RWPE1 (cell line): ENCODE results near the gene POMGNT1.
A peak's percentile ranks its signal among the peaks of the same experiment; 100 is the strongest.

Experiments used
- CTCF ChIA-PET: fragments of 350-600 bp; sonication (Branson Sonifier 250); formaldehyde crosslinking; extraction: SDS; loops from one replicate; lab custom pipeline; 2021; lab: Yijun Ruan, JAX
- POLR2A ChIA-PET: fragments of 400-600 bp; formaldehyde crosslinking; extraction: SDS; loops from one replicate; lab custom pipeline; 2020; ENCODE audit warnings: antibody characterized with exemption; ENCODE audit not compliant: low non-redundant PET; lab: Yijun Ruan, JAX
- DNase-seq: peaks from one replicate; pipeline ENCODE4 v3.0.0; 2012; ENCODE audit warnings: low spot score
- H3K27ac ChIP-seq: fragments of 450-650 bp; 2 replicates; pipeline ENCODE4 v1.5.1; 2017
- TF ChIP-seq, protein P1 (sequence below): fragments of 450-650 bp; conservative IDR thresholded peaks from 2 replicates; pipeline ENCODE4 v1.5.1; 2017; ENCODE audit warnings: low read depth, mild to moderate bottlenecking

The POMGNT1 gene

DNA sequence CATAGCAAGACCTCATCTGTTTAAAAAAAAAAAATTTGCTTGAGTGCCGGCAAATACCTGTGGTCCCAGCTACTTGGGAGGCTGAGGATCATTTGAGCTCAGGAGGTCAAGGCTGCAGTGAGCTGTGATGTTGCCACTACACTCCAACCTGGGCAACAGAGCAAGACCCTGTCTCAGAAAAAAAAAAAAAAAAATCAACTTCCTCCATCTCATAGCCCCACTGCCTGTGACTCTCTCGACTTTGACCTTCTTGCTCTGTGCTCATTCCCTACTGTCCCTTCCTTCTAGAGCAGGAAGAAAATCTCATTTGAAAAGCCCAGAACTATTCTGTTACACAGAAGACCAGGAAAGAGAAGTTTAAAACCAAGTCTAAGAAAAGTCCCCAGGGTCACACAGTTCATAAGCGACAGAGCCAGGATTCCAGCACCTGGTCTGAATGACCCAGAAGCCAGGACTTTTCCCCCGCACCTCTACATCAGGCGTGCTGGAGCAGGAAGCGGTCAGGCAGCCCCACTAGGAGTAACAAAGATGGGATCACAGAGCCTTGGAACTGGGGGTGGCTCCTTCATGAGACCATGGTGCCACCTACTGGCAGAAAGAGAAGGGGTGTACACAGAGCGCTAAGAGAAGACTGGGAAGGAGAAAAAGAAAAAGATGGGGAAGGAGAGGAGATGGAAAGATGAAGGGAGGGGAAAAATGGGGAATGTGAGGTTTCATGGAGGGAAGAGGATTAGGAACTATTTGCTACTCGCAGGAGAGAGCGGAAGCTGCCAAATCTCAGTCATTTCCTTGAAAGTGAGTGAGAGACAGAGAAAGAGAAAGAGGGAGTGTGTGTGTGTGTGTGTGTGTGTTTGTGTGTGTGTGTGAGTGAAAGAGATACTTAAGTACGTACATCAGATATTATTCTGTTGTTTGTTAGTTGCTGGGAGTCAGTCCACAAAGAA is 18.8 kb downstream of the POMGNT1 start:
- peak; percentile 93 for DNase-seq
- CTCF ChIA-PET, result interaction anchor here (0.5 to 1.0 kb wide), 4 partner anchors 26 to 153 kb away, joined by 3 read pairs; no protein-coding TSS in a partner anchor
- POLR2A ChIA-PET, result no interaction called here
- peak overlapping the region; percentile 98 for H3K27ac ChIP-seq
- TF ChIP-seq, protein P1, sequence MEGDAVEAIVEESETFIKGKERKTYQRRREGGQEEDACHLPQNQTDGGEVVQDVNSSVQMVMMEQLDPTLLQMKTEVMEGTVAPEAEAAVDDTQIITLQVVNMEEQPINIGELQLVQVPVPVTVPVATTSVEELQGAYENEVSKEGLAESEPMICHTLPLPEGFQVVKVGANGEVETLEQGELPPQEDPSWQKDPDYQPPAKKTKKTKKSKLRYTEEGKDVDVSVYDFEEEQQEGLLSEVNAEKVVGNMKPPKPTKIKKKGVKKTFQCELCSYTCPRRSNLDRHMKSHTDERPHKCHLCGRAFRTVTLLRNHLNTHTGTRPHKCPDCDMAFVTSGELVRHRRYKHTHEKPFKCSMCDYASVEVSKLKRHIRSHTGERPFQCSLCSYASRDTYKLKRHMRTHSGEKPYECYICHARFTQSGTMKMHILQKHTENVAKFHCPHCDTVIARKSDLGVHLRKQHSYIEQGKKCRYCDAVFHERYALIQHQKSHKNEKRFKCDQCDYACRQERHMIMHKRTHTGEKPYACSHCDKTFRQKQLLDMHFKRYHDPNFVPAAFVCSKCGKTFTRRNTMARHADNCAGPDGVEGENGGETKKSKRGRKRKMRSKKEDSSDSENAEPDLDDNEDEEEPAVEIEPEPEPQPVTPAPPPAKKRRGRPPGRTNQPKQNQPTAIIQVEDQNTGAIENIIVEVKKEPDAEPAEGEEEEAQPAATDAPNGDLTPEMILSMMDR, result peak; percentile 90

DNA sequence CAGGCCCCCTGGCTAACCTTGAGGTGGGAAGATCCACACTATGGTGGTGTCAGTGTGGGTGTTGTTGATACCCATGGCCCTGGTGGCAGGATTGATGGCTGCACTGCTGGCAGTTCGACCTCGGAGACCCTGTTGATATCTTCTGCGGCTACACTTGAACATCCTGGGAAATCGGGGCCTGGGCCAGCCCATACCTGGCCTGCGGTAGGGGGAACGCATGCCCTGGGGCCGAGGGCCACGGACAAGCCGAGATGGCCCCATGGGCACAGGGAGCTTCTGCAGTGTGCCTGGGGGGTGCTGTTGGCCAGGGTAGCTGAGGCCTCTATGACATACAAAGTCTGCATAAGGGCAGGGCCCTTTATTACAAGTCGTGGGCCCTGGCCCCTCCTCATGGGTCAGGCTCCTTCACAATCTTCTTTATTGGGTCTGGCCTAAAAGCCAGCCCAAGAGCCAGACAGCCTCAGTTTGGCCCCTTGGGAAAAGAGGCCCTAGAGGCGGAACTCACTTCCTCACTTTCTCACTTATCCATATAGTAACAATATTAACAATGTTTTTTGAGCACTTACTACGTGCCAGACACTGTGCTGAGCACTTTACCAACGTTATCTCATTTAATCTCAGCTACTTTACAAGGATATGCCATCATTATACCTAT is 21.9 kb downstream of the POMGNT1 start, which contains the start of gene P3R3URF:
Gene P3R3URF, minus strand, starts transcription at position 278 of the 655 bp plus-strand sequence. Its CDS starts 17 bp downstream, at position 261.
- TF ChIP-seq, protein P1, result no peak
- no peak for DNase-seq
- H3K27ac ChIP-seq, result peak within 1 kb of the TSS; percentile 69; the same call in 1 of the 2 replicates
- ChIA-PET CTCF (no interaction called here), POLR2A (interaction anchor here (0.6 kb wide), 2 partner anchors 33 to 41 kb away, joined by 3 to 4 read pairs; no protein-coding TSS in a partner anchor)

DNA sequence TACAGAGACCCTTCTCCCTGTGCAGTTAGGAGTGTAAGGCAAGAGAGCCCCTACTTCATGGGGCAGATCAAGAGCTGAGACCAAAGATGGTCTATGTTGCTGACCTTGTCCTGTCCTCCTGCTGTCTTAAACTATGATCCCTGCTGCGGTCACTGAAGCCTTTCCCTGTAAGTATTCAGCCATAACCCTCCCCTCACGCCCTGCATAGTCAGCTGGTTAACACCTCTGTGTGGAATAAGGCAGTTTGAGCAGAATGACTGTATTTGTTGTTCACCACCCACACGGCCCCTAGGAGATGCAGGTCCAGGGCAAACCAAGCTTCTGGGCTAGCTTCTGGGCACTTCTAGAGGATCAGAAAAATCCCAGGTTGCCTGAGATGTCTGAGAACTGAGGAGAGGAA is 23.0 kb downstream of the POMGNT1 start:
- H3K27ac ChIP-seq, result peak overlapping the region; percentile 69
- DNase-seq, result no peak
- ChIA-PET POLR2A (interaction anchor here (0.5 kb wide), 1 partner anchor 136 kb away, joined by 3 read pairs; no protein-coding TSS in a partner anchor), CTCF (interaction anchor here (0.9 kb wide), 1 partner anchor 48 kb away, joined by 3 read pairs; no protein-coding TSS in a partner anchor)
- TF ChIP-seq, protein P1, result no peak

DNA sequence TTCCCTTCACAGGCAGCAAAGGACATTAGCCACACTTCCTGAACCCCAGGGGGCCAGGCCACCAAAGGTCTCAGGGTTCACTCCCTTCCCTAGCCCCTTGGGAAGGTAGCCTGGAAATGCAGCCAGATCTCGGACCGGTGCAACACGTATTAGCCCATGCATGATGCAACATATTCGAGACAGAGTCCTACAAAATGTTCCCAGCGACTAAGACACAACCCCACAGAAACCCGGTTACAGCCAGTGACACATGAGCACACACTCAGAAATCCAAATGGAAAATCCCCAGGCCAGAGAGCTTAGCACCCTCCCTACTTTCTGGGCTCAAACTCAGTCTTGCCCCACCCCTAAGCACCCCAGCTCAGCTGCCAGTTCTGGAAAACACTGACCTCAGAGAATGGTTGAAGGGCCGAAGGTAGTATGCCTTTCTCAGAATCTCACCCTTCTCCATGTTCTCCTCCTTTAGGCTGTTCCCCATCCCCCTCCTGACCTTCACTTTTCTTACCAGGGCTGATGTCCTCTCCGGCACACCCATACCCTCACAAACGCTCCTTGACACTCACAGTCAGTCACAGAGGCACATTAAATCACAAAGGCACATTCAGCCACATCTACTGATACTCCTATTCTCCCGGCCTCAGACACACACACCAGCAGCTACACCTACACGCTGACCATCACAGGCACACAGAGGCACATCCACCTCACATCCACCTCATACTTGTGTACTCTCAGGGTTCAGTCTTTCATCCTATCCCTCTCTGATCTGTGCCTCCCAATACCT is 23.6 kb downstream of the POMGNT1 start, which contains the start of gene TSPAN1:
Gene TSPAN1, plus strand, starts transcription at position 640 of the 784 bp plus-strand sequence. CDS start 6,021 bp downstream, outside the sequence.
- peak within 1 kb of the TSS; percentile 69 for H3K27ac ChIP-seq
- ChIA-PET CTCF (interaction anchor here (0.9 kb wide), 1 partner anchor 49 kb away, joined by 3 read pairs; no protein-coding TSS in a partner anchor), POLR2A (interaction anchor here (0.5 kb wide), 1 partner anchor 135 kb away, joined by 3 read pairs; no protein-coding TSS in a partner anchor)
- TF ChIP-seq, protein P1, result no peak
- no peak for DNase-seq

DNA sequence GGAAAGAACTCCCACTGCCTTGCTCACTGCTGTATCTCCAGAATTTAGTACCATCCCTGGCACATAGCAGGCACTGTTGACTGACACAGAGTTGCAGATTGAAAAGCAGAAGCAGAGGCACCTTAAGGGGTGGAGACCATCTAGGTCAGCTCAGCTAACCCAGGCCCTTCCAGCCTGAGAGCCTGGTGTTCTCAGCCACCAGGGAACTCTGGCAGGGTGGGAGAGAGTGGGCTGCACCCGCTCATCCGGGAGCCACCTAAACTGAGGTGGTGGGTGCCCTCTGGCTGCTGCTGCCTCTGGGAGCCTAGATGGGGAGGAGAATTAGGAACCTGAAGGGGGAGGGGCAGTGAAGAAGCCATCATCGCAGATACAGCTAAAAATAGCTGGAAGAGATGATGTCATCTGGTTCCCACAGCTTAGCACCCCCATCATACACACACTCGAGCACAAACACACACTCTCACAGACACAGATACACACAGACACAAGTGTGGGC is 24.8 kb downstream of the POMGNT1 start:
- H3K27ac ChIP-seq, result no peak overlapping the region; the same call in 1 of the 2 replicates
- no peak for DNase-seq
- TF ChIP-seq, protein P1, result no peak
- ChIA-PET CTCF (interaction anchor here (0.6 to 1.6 kb wide), 3 partner anchors 11 to 137 kb away, joined by 3 to 5 read pairs (median 3); no protein-coding TSS in a partner anchor), POLR2A (interaction anchor here (0.6 kb wide), 1 partner anchor 193 kb away, joined by 4 read pairs; no protein-coding TSS in a partner anchor)
